ENCODE data around the gene ANO10.

Gene ANO10

DNA sequence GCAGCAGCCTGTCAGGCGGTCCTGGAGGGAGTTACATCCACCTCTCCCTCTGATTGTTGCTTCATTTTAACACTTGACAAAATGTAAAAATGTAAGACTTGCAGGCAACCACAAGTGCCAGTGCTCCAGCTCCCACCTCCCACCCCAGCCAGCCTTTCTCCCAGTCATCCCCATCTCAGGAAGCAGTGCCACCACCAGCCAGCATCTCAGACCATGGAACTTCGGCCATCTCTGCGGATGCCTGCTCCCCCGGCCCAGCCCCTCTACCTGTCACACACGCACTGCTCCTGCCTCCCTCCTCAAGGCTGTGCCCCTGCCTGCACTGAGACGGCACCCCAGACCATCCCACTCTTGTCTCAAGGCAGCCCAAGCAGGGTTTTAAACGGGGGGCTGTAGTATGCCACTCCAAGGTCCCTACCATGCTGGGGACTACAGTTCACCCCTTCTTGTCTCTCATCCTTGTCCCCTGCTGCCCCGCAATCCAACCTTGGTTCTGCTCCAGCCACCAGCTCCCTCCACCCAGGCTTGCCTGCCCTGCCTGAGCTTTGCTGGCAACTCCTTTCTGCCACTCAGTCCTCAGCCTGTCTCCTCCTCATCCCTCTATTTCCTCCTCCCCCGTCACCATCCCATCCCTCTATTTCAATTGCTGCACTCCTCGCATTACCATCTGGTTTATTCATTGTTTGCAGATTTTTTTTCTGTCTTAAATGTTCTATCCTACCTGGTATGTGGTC lies 249.6 kb downstream of the ANO10 start:
- TF ChIP-seq, protein P1, sequence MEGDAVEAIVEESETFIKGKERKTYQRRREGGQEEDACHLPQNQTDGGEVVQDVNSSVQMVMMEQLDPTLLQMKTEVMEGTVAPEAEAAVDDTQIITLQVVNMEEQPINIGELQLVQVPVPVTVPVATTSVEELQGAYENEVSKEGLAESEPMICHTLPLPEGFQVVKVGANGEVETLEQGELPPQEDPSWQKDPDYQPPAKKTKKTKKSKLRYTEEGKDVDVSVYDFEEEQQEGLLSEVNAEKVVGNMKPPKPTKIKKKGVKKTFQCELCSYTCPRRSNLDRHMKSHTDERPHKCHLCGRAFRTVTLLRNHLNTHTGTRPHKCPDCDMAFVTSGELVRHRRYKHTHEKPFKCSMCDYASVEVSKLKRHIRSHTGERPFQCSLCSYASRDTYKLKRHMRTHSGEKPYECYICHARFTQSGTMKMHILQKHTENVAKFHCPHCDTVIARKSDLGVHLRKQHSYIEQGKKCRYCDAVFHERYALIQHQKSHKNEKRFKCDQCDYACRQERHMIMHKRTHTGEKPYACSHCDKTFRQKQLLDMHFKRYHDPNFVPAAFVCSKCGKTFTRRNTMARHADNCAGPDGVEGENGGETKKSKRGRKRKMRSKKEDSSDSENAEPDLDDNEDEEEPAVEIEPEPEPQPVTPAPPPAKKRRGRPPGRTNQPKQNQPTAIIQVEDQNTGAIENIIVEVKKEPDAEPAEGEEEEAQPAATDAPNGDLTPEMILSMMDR (IDR thresholded peaks at IDR 0.05; ENCODE audit: low read depth, low read length, missing control alignments) = no peak
- H3K4me3 ChIP-seq (replicated peaks; ENCODE audit: low read depth, low read length) = no peak overlapping the region
- DNase-seq (ENCODE audit: extremely low read depth, low read depth) = no peak

DNA sequence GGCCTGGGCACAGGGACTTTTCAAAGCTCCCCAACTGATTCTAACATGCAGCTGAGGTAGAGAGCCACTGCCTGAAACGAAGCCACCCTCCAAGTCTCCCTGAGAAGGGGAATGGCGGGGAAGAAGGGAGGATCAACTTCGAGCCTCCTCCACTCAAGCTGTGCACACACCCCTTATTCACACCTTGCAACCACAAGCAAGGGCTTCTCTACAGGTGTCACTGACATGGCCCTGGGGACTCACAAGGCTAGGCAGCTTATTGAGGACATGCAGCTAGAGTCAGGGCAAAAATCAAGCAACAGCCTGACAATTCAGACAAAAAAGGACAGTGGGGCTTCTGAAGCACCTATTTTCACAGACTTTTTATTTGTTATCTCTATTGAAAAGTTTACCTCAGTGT lies 250.3 kb downstream of the ANO10 start:
- H3K4me3 ChIP-seq (replicated peaks; ENCODE audit: low read depth, low read length) = no peak overlapping the region
- TF ChIP-seq, protein P1 (IDR thresholded peaks at IDR 0.05; ENCODE audit: low read depth, low read length, missing control alignments) = no peak
- no peak for DNase-seq (ENCODE audit: extremely low read depth, low read depth)

DNA sequence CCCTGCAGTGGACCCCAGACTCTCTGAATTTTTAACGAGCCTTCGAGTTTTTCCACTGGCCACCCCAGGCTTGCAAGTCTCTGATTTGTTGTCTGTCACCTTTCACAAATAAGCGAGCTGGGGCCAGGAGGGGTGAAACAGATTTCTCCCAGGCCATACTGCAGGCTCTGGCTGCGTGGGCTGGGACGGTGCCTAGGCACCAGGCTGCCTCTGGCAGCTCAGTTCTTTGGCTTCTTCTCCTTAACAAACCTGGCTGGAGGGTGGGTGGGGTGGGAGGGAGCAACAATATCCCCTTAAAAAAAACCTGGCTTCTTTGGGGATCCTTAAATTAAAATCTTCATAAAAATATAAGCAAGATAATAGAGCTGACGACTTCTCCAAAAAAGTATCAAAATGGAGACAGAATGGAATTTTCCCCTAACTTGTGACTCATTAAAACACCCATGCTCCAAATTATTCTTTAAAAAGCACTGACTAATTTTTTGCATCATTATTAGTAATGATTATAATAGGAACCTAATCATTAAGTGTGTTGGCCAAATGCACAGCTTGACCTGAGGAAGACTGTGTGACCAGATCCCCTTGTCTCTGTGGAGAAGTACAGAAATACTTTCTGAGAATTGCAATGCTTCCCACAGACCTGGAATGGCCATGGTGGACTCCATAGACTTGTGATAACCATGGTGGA lies 251.4 kb downstream of the ANO10 start:
- TF ChIP-seq, protein P1 (IDR thresholded peaks at IDR 0.05; ENCODE audit: low read depth, low read length, missing control alignments) = no peak
- H3K4me3 ChIP-seq (replicated peaks; ENCODE audit: low read depth, low read length) = no peak overlapping the region
- no peak for DNase-seq (ENCODE audit: extremely low read depth, low read depth)

DNA sequence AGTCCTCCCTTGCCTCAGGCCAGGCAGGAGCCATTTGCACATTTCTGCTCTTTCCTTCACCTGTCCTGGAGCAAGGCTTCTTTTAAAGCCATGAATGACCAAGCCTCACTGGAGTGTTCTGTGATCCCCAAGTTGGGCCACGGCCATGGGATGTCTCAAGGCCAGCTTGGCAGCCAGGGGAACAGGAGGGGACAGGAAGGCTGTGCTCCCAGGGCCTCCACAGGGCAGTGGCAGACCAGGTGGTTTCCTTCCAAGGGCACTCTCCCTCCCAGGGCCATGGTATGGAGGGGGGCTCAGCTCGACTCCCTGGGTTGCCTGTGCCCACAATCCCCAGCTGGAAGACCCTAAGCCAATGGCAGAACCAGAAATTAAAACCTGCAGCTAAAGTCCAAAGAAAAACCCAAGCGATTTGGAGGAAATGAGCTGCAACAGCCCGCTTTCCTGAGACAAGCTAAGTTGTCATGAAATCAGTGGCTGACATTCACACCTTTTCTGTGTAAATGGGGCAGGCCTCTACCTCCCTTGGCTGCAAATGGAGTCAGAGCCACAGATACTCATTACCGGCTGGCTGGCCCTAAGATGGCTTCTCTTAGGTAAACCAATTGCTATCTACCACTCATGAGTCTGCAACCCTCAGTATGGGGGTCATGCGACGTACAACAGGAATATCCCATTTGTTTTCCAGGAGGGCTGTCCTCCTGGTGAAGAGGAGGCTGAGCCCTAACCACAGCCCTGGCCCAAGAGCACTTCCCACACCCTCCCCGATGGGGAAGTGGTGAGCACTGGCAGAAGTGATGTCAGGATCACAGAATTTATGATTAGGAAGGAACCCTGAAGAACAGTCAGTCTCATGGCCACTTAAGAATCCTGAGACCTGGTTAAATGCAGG lies 252.2 kb downstream of the ANO10 start:
- no peak for DNase-seq (ENCODE audit: extremely low read depth, low read depth)
- TF ChIP-seq, protein P1 (IDR thresholded peaks at IDR 0.05; ENCODE audit: low read depth, low read length, missing control alignments) = no peak
- H3K4me3 ChIP-seq (replicated peaks; ENCODE audit: low read depth, low read length) = no peak overlapping the region

DNA sequence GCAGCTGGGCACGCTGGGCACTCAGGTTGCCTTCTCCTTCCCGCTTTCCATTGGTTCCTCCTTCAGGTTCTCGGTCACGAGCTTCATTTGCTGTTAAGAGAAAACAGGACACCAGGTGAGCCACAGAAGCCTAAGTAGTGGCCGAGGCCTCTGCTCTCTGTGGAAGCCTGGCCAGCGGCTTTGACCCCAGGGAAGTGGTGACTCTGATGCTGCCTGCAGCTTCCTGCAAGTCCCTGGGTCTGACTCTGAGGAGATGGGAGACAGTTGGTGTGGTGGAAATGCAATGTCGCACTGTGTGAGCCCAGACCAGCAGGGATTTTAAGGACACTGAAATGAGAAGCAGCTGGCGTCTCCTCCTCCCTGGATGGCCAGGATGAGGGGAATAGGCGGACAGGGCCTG lies 254.9 kb downstream of the ANO10 start:
- TF ChIP-seq, protein P1 (IDR thresholded peaks at IDR 0.05; ENCODE audit: low read depth, low read length, missing control alignments) = no peak
- no peak overlapping the region for H3K4me3 ChIP-seq (replicated peaks; ENCODE audit: low read depth, low read length)
- DNase-seq (ENCODE audit: extremely low read depth, low read depth) = no peak

DNA sequence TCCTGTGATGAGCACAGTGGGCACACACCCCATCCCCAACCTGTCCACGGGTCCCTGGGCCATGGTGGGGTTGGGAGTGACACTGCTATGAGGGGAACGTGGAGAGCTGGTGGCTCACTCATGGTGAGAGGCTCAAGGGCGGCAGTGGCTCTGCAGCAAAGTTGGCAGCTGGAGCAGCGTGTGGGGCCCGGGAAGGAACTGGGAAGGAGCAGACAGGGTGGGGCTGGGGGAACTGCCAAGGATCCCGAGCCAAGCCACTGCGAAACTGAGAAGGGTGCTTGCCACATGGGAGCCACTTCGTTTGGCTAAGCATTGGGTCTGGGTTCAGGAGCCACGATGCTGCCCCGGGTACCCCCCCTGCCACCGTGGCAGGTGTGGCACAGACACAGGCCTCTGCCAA lies 255.3 kb downstream of the ANO10 start:
- TF ChIP-seq, protein P1 (IDR thresholded peaks at IDR 0.05; ENCODE audit: low read depth, low read length, missing control alignments) = no peak
- no peak overlapping the region for H3K4me3 ChIP-seq (replicated peaks; ENCODE audit: low read depth, low read length)
- no peak for DNase-seq (ENCODE audit: extremely low read depth, low read depth)

Measured in HFF-Myc (cell line).